GM18870 (cell line): Measurements from ENCODE around the gene MICAL3.

Experiments used
- ATAC-seq: cut with Tn5 transposase; IDR thresholded peaks from one replicate; pipeline ENCODE4 v1.9.1; 2021; ENCODE audit warnings: moderate library complexity; ENCODE audit not compliant: unreplicated experiment

MICAL3 gene

GRCh38 chr22:17855572-17856290 is 168.6 kb downstream of the MICAL3 start:
- ATAC-seq: no peak

DNA sequence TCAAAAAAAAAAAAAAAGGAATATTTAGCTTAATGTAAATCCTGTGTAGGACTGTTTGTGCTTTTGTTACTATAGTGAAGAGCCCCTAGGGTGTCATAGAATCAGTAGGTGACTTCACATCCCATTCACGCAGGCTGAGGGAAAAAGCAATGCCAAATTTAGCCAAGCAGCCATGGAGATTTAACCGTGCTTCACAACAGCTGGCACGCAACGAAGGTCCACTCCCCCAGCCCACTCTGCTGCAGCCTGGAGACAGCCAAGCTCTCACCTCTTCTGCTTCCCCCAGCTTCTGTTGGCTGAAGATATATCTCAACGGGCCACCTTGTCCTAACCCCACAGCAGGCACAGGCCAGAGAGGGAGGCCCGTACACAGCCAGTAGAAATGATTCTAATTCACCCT is 171.3 kb downstream of the MICAL3 start:
- no peak for ATAC-seq

GRCh38 chr22:17851759-17852158 is 172.6 kb downstream of the MICAL3 start:
- no peak for ATAC-seq

- ATAC-seq: no peak
Measured at GRCh38 chr22:17847360-17848078, 176.8 kb downstream of the MICAL3 start.

DNA sequence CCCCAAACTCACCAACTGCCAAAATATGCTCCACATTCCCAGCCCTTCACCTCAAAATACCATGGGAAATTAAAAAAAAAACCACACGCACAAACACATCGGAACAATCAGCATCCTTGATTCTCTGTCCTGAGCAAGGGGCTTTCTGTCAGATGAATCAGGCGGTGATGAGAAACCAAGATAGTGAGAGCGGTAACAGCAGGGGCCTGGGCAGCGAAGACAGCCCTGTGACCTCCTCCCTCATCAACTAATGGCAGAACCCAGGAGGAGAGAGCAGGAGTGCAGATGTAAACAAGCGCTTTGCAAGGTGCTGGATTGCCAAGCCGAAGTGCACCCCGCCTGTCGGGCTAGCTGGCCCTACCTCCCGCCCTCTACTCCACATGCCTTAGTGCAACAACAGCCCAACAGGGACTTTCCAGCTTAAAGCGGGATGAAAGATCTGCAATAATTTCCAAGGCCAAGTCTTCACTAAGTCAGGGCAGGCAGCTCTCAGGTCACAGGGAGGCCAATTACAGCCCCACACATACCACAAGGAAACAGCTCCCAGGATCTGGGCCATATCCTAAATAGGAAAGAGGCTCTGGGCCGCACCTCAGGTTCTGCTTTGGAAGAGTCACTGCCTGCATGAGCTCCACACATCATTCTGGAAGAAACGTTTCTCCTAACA is 177.9 kb downstream of the MICAL3 start:
- no peak for ATAC-seq

DNA sequence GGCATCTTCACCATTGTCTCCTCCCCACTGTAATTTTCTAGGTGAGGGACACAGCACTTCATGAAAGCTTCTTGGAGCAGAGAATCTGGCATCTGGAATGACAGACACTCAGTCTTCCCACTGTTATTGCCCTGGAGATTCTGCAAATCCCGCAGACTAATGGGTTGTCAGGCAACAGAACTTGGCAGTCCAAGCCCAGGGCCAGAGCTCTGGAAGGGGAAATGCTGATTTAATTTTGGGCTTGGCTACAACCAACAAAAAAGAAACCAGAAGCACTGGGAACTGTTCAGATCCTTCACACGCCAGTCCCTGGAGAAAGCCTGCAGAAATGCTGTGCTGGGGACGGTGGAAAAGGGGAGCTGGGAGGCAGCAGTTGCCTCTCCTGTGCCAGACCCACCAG is 178.6 kb downstream of the MICAL3 start:
- ATAC-seq: no peak

DNA sequence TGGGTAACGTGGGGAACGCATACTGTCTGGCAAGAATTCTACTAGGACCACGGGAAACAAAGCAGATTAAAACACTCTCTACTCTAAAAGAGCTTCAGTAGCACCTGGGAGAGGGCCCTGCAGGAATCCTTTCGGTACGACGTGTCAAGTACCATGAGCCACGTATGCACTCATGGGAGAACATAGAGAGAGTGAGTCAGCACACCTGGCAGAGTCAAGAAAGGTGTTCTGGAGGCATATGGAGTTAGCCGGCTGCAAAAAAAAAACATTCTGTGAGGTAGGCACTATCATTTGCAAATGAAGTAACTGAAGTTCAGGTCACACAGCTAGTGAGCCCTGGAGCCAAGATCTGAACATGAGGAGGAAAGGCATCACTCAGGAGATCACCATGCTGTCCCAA is 179.0 kb downstream of the MICAL3 start:
- no peak for ATAC-seq

DNA sequence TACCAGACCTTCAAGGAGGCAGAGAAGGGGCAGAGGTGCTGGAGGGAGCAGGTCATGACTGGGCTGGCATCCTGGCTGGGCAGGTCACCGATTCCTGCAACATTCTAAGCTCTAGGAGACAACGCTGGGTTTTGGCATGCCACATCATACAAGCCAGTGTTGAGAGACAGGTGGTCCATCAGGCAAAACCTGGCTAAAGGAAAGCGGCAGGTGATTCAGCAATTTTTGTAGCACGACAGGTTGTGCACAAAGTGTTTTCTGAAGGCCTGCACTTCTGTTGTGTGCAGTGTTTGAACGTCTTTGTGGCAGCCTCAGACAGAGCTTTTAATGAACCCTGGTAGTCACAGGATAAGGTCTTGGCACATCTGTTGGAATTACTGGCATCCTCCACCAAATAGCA is 180.2 kb downstream of the MICAL3 start:
- ATAC-seq: no peak

DNA sequence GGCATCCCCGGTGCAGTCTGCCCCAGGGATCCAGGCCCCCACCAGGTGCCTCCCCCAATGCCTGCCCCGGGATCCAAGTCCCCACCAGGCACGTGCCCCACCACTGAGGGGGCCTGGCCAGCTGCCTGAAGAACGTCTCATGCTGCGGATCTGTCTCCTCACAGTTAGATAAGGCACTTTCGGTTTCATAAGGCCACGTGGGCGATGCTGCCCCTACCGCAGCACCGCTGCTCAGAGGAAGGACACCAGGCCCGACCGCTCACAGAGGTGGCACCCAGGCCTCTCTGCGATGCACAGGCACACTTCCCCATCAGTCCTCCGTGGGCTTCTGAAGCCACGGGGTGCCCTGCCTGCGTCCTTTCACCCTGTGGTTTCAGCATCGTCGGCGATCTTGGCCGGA is 182.0 kb downstream of the MICAL3 start:
- ATAC-seq: no peak

DNA sequence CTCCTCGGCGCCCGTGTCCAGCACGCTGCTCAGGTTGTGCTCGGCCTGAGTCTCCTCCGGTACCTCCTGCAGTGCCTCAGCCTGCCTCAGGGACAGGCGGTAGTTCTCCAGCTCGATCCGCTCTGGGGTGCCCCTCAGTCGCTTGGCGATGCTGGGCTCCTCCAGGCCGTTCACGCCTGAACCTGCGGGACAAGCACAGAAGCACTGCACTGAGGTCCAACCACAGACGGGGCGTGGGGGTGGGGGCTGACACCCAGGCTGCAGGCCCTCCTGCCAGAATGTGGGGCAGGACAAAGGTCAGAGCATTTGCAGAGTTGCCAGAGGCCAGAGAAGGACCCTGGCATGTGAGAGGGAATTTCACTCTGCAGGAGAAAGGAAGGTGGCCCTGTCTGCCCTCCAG is 182.5 kb downstream of the MICAL3 start:
- ATAC-seq: no peak

DNA sequence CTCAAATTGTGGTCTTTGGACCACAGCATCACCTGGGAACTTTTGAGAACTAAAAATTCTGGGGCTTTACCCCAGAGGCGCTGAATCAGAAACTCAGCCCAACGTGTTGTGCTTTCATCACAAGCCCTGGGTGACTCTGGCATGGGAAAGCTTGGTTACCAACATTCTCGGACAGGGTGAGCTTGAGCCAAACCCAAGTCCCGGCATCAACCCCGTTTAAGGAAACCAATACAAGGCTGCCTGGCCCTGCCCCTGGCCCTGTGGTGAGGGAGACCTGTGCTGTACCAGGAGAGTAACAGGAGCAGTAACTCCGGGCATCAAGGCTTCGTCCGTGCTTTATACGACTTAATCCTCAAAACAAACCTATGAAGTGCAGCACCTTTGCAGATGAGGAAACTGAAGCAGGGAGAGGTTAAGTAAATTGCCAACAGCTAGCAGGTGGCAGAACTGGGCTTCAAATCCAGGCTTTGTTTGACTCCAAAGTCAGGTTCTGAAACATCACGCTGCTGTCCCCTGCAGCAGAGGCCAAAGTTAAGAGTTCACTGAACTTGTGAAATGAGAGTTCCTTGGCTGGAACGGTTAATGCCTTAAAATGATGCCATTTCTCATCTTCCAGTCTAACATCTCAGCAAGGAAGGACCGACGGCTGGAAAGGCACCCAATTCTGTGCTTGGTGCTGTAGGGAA is 186.0 kb downstream of the MICAL3 start:
- no peak for ATAC-seq

DNA sequence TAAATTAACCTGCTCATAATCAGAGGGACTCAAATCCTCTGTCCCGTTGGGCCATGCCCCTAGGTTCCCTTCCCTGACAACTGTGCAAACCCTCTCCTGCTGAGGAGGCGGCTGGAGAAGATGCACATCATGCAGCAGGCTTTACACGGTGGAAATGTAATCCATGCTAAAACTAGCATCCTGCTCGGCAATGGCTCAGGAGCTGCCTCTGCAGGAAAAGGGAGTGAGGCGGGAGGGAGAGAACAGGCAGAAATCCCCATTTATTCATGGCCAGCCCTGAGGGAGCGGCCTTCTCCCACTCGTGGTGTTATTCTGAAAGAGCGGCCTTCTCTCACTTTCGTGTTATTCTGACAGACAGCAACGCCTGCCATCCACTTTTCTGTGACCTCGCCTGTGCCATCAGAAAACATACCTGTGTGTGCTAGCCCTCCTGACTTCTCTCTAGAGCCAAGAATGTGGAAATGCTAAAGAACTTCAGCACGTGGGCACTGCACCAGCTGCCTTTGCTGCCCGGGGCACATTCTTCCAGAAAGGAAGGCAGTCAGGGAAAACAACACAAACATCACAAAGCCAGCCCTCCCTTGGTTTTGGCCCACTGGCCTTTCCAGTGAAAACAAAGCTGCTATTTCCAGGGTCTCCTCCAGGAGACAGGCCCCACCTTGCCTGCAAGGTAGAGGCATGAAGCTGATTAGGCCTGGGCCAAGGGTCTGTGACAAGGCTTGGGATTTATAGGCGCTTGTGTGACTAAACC is 187.2 kb downstream of the MICAL3 start:
- ATAC-seq: no peak

DNA sequence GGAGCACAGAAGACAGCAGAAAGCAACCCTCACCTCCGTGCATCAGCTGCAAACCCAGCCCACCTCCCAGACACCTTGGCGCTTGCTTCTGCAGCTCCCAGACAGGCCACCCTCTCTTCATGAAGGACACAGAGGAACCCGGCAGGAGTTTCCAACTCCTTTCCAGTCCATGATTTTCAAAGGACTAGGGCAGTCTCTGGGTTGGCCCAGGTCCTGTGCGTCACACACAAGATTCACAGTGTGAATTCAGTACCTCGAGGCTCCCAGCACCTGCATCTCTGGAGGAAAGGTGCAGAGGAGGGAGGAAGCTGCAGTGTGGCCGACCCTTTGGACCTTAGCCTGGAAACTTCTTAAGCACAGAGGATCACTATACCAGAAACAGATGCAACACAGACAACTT is 189.1 kb downstream of the MICAL3 start:
- ATAC-seq: no peak

DNA sequence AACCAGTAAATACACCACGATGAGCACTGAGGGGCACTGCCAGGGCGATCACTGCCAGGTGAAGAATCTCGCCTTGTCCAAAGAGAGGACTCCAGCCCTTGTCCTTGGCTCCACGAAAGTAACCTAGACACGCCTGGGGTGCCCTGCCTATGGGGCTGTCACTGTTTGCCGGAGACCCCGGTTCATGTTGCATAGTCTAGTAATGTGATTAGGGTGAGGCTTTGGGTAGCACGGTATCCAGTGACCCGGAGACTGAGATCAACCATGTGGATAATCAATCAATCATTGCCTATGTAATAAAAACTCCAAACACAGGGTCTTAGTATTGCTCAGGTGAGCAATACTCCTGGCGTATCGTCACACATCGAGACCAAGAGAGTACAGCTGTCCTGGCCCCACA is 190.9 kb downstream of the MICAL3 start:
- no peak for ATAC-seq

GRCh38 chr22:17832665-17833064 is 191.7 kb downstream of the MICAL3 start:
- ATAC-seq: no peak

- no peak for ATAC-seq
Measured at GRCh38 chr22:17831501-17832251, 192.7 kb downstream of the MICAL3 start.

- ATAC-seq: no peak
Measured at GRCh38 chr22:17830043-17830961, 194.1 kb downstream of the MICAL3 start.

DNA sequence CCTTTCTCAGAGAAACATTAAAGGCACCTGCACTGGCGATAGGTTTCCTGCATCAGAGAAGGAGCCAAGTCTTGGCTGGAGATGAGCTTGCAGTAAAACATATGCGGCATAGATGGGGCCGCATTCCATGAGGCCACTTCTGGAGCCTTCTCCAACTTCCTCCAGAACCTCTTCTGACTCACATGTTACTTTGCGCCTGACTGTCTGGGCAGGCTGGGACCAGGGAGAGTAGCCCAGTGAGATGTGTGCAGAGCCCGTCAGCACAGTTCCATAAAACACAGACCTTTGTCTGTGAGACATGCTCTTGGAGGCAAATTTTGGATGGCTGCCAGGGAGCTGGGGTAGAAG is 194.7 kb downstream of the MICAL3 start:
- no peak for ATAC-seq

- no peak for ATAC-seq
Measured at GRCh38 chr22:17828502-17829080, 195.8 kb downstream of the MICAL3 start.
